Measurements from ENCODE around the gene STIM1.

DNA sequence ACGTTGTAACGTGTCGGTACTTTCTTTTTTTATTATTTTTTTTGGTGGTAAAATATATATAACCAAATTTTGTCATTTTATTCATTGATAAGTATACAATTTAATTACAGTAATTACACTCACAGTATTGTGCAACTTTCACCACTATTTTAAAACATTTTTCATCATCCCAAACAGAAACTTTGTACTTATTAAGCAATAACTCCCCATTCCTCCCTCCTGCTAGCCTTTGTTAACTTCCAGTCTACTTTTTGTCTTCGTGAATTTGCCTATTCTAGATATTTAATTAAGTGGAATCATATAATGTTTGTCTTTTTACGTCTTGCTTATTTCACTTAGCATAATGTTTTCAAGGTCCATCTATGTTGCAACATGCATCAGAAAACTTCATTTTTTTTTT lies 58.5 kb downstream of the STIM1 start:
- TF ChIP-seq EZH2phosphoT487 (IDR thresholded peaks at IDR 0.05; ENCODE audit: borderline replicate concordance, low read length), result no peak
- TF ChIP-seq, protein P1, sequence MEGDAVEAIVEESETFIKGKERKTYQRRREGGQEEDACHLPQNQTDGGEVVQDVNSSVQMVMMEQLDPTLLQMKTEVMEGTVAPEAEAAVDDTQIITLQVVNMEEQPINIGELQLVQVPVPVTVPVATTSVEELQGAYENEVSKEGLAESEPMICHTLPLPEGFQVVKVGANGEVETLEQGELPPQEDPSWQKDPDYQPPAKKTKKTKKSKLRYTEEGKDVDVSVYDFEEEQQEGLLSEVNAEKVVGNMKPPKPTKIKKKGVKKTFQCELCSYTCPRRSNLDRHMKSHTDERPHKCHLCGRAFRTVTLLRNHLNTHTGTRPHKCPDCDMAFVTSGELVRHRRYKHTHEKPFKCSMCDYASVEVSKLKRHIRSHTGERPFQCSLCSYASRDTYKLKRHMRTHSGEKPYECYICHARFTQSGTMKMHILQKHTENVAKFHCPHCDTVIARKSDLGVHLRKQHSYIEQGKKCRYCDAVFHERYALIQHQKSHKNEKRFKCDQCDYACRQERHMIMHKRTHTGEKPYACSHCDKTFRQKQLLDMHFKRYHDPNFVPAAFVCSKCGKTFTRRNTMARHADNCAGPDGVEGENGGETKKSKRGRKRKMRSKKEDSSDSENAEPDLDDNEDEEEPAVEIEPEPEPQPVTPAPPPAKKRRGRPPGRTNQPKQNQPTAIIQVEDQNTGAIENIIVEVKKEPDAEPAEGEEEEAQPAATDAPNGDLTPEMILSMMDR (IDR thresholded peaks at IDR 0.05; ENCODE audit: low read depth, low read length, poor library complexity, severe bottlenecking), result no peak
